SJCRH30 (cell line): ENCODE results near the gene KIF25. TPM values are rescaled to one million over a fixed set of nuclear protein-coding genes. Genes with fewer than 3 reads are reported as not detected.
A peak's percentile ranks its signal among the peaks of the same experiment; 100 is the strongest.

Source experiments
- DNase-seq, 2 experiments: peaks; one replicate each; pipeline ENCODE4 v3.0.0-alpha.2; 2015 to 2020
- H3K27ac ChIP-seq: fragments of 250-450 bp; sonication (Bioruptor Pico); 2 replicates; pipeline ENCODE4 v1.5.1; 2020; ENCODE audit warnings: mild to moderate bottlenecking, moderate library complexity
- H3K27me3 ChIP-seq: fragments of 250-450 bp; sonication (Bioruptor Pico); 2 replicates; pipeline ENCODE4 v1.5.1; 2020; ENCODE audit warnings: mild to moderate bottlenecking, moderate library complexity
- H3K36me3 ChIP-seq: fragments of 250-450 bp; sonication (Bioruptor Pico); 2 replicates; pipeline ENCODE4 v1.5.1; 2020; ENCODE audit warnings: mild to moderate bottlenecking, moderate library complexity
- H3K4me1 ChIP-seq: fragments of 250-450 bp; sonication (Bioruptor Pico); 2 replicates; pipeline ENCODE4 v1.5.1; 2020; ENCODE audit warnings: mild to moderate bottlenecking, moderate library complexity
- H3K4me3 ChIP-seq: fragments of 250-450 bp; sonication (Bioruptor Pico); 2 replicates; pipeline ENCODE4 v1.5.1; 2020; ENCODE audit warnings: mild to moderate bottlenecking, moderate library complexity
- H3K9me3 ChIP-seq: fragments of 250-450 bp; sonication (Bioruptor Pico); replicated peaks from 2 replicates; pipeline ENCODE4 v1.5.1; 2020; ENCODE audit warnings: mild to moderate bottlenecking, moderate library complexity
- total RNA-seq: library from RNA; depleted of rRNA; stranded (reverse); fragments of >200 nt; shearing (Covaris generic); gene quantifications from 2 replicates; pipeline ENCODE4 v1.2.3, GENCODE V29; 2014

The KIF25 gene
- total RNA-seq, 1 experiment from 2014 or later = 0.51 TPM

GRCh38 chr6:168047841-168048723 is 50.6 kb downstream of the KIF25 start:
- no peaks in the 10 kb centered on the region; the same call in 1 of the 2 replicates for H3K4me1 ChIP-seq
- DNase-seq = no peak
- peaks cover 3% of the 10 kb centered on the region; the same call in 1 of the 2 replicates for H3K27me3 ChIP-seq
- no peaks in the 10 kb centered on the region for H3K9me3 ChIP-seq
- H3K27ac ChIP-seq = no peak overlapping the region
- no peak overlapping the region for H3K4me3 ChIP-seq
- no peaks in the 10 kb centered on the region for H3K36me3 ChIP-seq

- H3K27me3 ChIP-seq = peaks cover 3% of the 10 kb centered on the region; the same call in 1 of the 2 replicates
- no peak for DNase-seq
- no peak overlapping the region for H3K4me3 ChIP-seq
- no peaks in the 10 kb centered on the region for H3K36me3 ChIP-seq
- H3K27ac ChIP-seq = no peak overlapping the region
- no peaks in the 10 kb centered on the region for H3K9me3 ChIP-seq
- no peaks in the 10 kb centered on the region for H3K4me1 ChIP-seq
These were observed 51.2 kb downstream of the KIF25 start for GRCh38 chr6:168048724-168049025.

DNA sequence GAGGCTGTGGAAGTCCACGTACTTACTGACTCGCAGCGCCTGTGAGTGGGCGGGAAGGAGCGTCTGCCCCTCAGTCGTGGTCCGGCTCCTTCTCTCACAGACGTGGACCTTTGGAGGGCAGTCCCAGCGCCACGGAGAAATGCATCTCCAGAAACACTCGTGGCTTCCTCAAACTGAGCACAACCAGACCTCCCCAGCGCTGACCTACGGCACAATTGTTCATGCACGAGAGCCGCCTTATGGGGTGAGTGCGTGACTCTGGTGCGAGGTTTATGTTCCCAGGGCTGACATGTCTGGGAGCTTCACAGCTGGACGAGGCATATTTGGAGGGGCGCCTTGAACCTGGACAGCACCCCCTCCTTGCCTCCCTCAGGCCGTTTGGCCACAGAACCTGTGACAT is 51.8 kb downstream of the KIF25 start:
- Histone ChIP-seq H3K4me3 (no peak overlapping the region), H3K36me3 (no peaks in the 10 kb centered on the region), H3K9me3 (no peaks in the 10 kb centered on the region), H3K27me3 (peaks cover 3% of the 10 kb centered on the region; the same call in 1 of the 2 replicates), H3K27ac (no peak overlapping the region), H3K4me1 (no peaks in the 10 kb centered on the region)
- DNase-seq = no peak

DNA sequence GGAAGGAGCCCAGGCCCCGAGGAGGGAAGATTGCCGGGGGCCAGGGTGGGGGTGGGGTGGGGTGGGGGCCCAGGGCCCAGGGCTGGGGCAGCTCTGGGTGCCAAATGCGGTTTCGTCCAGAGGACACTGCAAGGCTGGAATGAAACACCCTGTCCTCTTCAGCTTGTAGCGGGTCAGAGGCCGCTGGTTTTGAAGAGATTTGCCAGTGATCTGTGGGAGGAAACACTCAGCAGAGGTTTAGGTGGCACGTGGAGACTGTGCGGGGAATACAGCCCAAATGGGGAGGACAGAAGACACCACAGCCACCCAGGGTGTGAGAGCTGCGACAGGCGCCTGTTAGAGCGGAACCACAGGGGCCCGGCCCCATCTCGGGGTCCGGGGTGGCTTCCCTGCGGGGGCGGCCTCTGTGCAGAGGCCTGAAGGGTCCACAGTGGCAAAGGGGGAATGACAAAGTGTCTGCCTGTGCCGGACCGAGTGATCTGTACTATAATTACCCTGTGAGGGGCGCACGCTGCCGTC is 52.3 kb downstream of the KIF25 start:
- Histone ChIP-seq H3K36me3 (no peaks in the 10 kb centered on the region), H3K4me3 (no peak overlapping the region), H3K27ac (no peak overlapping the region), H3K9me3 (no peaks in the 10 kb centered on the region), H3K4me1 (no peaks in the 10 kb centered on the region), H3K27me3 (peaks cover 3% of the 10 kb centered on the region; the same call in 1 of the 2 replicates)
- no peak for DNase-seq

DNA sequence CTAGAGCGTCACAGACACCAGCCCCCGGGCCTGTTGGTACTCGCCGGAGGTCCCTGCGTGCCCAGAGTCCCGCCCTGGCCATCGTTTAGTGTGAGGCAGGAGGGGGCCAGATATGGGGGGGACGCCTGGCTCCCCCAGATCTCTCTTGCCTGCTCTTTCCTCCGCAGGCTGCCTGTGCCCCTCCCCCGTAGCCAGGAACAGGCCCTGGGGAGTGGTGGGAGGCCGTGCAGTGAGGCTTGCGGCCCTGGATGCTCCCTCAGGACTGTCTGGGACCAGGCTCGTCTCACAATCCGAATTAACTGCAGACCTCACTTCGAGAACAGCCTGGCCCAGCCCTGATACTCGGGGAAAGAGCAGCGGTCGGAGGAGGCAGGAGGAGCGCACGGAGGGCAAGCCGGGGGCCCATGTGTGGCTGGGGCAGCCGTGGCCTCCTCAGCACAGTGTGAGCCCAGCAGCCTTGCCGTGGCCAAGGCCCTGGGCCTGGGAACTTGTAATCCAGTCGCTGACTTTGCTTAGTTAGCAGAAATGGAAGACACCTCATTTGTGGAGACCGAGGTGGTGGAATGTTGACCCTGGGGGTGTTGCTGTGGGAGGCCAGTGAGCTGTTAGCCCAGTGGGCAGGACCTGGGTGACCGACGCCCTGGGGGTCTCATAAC is 52.9 kb downstream of the KIF25 start:
- no peaks in the 10 kb centered on the region for H3K9me3 ChIP-seq
- no peaks in the 10 kb centered on the region for H3K36me3 ChIP-seq
- H3K4me3 ChIP-seq = no peak overlapping the region
- no peak for DNase-seq
- no peak overlapping the region for H3K27ac ChIP-seq
- peaks cover 3% of the 10 kb centered on the region; the same call in 1 of the 2 replicates for H3K27me3 ChIP-seq
- H3K4me1 ChIP-seq = no peaks in the 10 kb centered on the region

- Histone ChIP-seq H3K36me3 (no peaks in the 10 kb centered on the region), H3K27ac (no peak overlapping the region), H3K9me3 (no peaks in the 10 kb centered on the region), H3K27me3 (peaks cover 6% of the 10 kb centered on the region; the same call in 1 of the 2 replicates), H3K4me1 (no peaks in the 10 kb centered on the region), H3K4me3 (no peak overlapping the region)
- DNase-seq = peak; percentile 32 to 45
These were observed 53.6 kb downstream of the KIF25 start for GRCh38 chr6:168050881-168051586.

DNA sequence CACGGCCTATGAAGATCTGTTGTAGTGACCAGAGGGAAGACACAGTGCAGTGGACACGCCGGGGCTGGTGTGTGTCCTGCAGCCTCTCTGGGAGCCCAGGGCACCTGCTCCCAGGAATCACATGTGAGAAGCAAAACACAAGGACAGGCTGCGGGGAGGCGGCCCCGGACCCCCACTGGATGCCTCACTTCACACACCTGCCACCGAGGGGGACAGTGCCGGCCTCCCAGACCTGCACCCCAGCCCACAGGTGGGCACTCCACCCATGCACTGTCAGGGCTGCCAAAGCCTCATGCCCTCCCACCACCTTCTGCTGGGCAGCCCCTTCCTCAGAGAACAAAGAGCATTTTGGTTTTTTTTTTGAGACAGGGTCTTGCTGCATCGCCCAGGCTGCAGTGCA is 54.2 kb downstream of the KIF25 start:
- no peaks in the 10 kb centered on the region for H3K4me1 ChIP-seq
- no peaks in the 10 kb centered on the region for H3K9me3 ChIP-seq

DNA sequence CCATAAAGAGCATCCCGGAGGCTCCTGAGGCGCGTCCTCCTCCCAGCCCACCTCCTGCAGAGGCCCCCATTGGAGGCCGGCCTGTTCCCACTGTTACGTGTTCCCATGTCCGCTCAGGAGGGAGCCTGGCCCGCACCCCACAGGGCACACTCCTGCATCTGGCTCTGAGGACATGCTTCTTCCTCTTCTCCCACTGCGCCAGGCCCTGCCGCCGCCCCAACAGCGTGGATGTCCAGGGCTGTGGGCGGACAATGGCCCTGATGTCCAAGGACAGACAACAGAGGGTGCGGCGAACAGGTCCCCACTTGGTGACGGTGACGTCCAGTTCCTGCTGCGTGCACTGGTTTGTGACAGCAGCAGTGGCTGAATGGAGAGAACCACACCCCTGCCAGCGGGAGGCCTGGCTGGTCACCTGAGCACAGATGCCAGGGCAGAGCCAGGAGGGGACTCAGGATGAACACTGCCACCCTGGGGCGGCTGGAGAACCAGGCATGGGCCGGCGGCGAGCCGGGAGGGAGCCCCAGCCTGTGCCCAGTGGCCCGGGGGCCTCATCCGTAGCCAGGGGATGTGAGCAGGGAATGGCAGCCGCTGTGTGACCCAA is 54.9 kb downstream of the KIF25 start:
- DNase-seq = no peak
- peaks cover 13% of the 10 kb centered on the region; the same call in 1 of the 2 replicates for H3K27me3 ChIP-seq
- H3K27ac ChIP-seq = no peak overlapping the region
- H3K4me1 ChIP-seq = no peaks in the 10 kb centered on the region
- no peaks in the 10 kb centered on the region for H3K9me3 ChIP-seq
- no peaks in the 10 kb centered on the region for H3K36me3 ChIP-seq
- H3K4me3 ChIP-seq = no peak overlapping the region

More for the DNA sequence above, 54.2 kb downstream of the KIF25 start:
- no peaks in the 10 kb centered on the region for H3K36me3 ChIP-seq
- no peak overlapping the region for H3K4me3 ChIP-seq
- H3K27ac ChIP-seq = no peak overlapping the region
- peaks cover 12% of the 10 kb centered on the region; the same call in 1 of the 2 replicates for H3K27me3 ChIP-seq
- DNase-seq = no peak

- peaks cover 13% of the 10 kb centered on the region; the same call in 1 of the 2 replicates for H3K27me3 ChIP-seq
- no peak overlapping the region for H3K27ac ChIP-seq
- H3K36me3 ChIP-seq = no peaks in the 10 kb centered on the region
- no peaks in the 10 kb centered on the region for H3K4me1 ChIP-seq
- H3K9me3 ChIP-seq = no peaks in the 10 kb centered on the region
- H3K4me3 ChIP-seq = no peak overlapping the region
- no peak for DNase-seq
These were observed 55.9 kb downstream of the KIF25 start for GRCh38 chr6:168053086-168053956.

GRCh38 chr6:168053957-168054471 is 56.5 kb downstream of the KIF25 start:
- Histone ChIP-seq H3K36me3 (no peaks in the 10 kb centered on the region), H3K27ac (no peak overlapping the region), H3K4me3 (no peak overlapping the region), H3K9me3 (no peaks in the 10 kb centered on the region), H3K4me1 (no peaks in the 10 kb centered on the region), H3K27me3 (peaks cover 11% of the 10 kb centered on the region; the same call in 1 of the 2 replicates)
- no peak for DNase-seq

DNA sequence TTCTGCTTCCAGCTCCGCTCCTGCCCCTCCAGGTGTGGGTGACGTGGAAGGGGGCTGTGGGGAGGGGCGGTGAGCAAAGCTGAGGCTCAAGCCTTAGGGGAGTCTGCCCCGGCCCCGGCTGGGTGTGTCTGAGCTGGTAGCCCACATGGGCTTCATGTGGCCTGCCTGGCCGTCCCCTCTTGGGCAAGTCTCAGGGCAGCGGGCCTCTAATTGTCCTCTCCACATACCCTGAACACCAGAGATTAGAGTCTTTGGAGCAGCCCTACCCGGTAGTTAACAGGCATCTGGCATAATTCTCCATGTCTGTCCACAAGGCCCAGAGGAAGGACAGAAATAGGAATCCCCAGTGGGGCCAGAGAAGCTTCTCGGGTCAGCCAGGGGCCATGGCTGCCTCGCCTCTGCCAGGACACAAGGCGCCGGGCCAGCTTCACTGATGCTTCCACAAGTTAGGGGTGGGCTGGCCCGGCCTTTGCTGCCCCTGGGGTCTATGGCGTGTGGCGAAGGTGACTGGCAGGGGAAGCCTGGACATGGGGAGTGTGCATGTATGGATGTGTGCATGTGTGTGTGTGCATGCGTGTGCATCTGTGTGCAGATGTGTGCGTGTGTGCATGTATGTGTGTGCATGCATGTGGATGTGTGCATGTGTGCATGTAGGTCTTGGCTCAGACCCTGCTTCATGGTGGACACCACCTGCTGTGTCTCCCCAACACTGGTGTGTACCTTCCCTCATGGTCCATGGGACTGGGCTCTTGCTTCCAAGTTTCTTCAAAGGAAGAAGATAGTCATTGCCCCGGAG is 57.5 kb downstream of the KIF25 start:
- no peak for DNase-seq
- Histone ChIP-seq H3K27ac (no peak overlapping the region), H3K27me3 (peaks cover 10% of the 10 kb centered on the region; the same call in 1 of the 2 replicates), H3K4me3 (no peak overlapping the region), H3K36me3 (no peaks in the 10 kb centered on the region), H3K9me3 (no peaks in the 10 kb centered on the region), H3K4me1 (no peaks in the 10 kb centered on the region)

- H3K4me1 ChIP-seq = no peaks in the 10 kb centered on the region
These were observed 58.4 kb downstream of the KIF25 start for GRCh38 chr6:168055696-168056489.

More at GRCh38 chr6:168055696-168056489, 58.4 kb downstream of the KIF25 start:
- Histone ChIP-seq H3K36me3 (no peaks in the 10 kb centered on the region), H3K27me3 (peaks cover 10% of the 10 kb centered on the region; the same call in 1 of the 2 replicates), H3K27ac (no peak overlapping the region), H3K4me3 (no peak overlapping the region), H3K9me3 (no peaks in the 10 kb centered on the region)
- no peak for DNase-seq
